GM12874 (cell line): ENCODE data around the gene CNPY1.
"Not testable (repeated sequence)": the region's sequence is repeated elsewhere in the genome, so short reads cannot be mapped to it uniquely, and the experiment has no call there.

Source experiments
- CTCF ChIP-seq: IDR thresholded peaks from 2 replicates; pipeline ENCODE4 v1.5.1; 2011; ENCODE audit warnings: low read depth, mild to moderate bottlenecking, control low read depth, low read length, moderate library complexity; ENCODE audit not compliant: insufficient read depth

The CNPY1 gene

GRCh38 chr7:155546449-155546848, at the start of gene CNPY1:
Gene CNPY1, minus strand, starts transcription at chr7:155546559. Its CDS starts 630 bp downstream, at chr7:155545929.
- TF ChIP-seq CTCF, result not testable (repeated sequence)

- TF ChIP-seq CTCF, result no peak
Observed at GRCh38 chr7:155594961-155595366, 48.6 kb upstream of the CNPY1 start.

GRCh38 chr7:155594163-155594732, 47.9 kb upstream of the CNPY1 start:
- no peak for TF ChIP-seq CTCF

- TF ChIP-seq CTCF, result no peak
Observed at GRCh38 chr7:155593461-155594162, 47.3 kb upstream of the CNPY1 start.

GRCh38 chr7:155591055-155591775, 44.9 kb upstream of the CNPY1 start:
- TF ChIP-seq CTCF, result no peak

- TF ChIP-seq CTCF, result no peak
Observed at GRCh38 chr7:155590215-155591018, 44.1 kb upstream of the CNPY1 start.
